WTC11 (cell line): ENCODE measurements around the gene GNPDA2. TPM values are rescaled to one million over a fixed set of nuclear protein-coding genes. Genes with fewer than 3 reads are reported as not detected.

Experiments
- ATAC-seq: fragments of 200-7000 bp; cut with Tn5 transposase; 2 replicates; pipeline ENCODE4 v1.10.0; 2021; ENCODE audit warnings: mild to moderate bottlenecking, moderate library complexity
- CTCF ChIA-PET: fragments of 300-600 bp; sonication (Branson Sonifier 250); formaldehyde crosslinking; loops from one replicate; lab custom pipeline; 2021; ENCODE audit warnings: antibody characterized with exemption; lab: Charles Lee
- POLR2A ChIA-PET: fragments of 350-600 bp; sonication (Branson Sonifier 250); formaldehyde crosslinking; loops from one replicate; lab custom pipeline; 2021; ENCODE audit warnings: antibody characterized with exemption; lab: Charles Lee
- DNase-seq: peaks from one replicate; pipeline ENCODE4 v3.0.0; 2021; ENCODE audit warnings: low spot score
- H3K27ac Mint-ChIP-seq: 2 replicates; pipeline ENCODE4 v1.8.0; 2021; ENCODE audit warnings: mixed read lengths
- H3K27me3 Mint-ChIP-seq: 2 replicates; pipeline ENCODE4 v1.8.0; 2021; ENCODE audit warnings: low read depth, mild to moderate bottlenecking, moderate library complexity, mixed read lengths
- H3K36me3 Mint-ChIP-seq: 2 replicates; pipeline ENCODE4 v1.8.0; 2021; ENCODE audit warnings: mixed read lengths
- H3K4me1 Mint-ChIP-seq: 2 replicates; pipeline ENCODE4 v1.8.0; 2022; ENCODE audit warnings: mixed read lengths
- H3K4me3 Mint-ChIP-seq: 2 replicates; pipeline ENCODE4 v1.8.0; 2021; ENCODE audit warnings: mild to moderate bottlenecking, moderate library complexity, mixed read lengths
- H3K9me3 Mint-ChIP-seq: 2 replicates; pipeline ENCODE4 v1.8.0; 2021; ENCODE audit warnings: mixed read lengths
- ATF2 ChIP-seq: sonication (generic); formaldehyde crosslinking; IDR thresholded peaks from 2 replicates; pipeline ENCODE4 v1.8.1; 2022; ENCODE audit warnings: low read depth, missing genetic modification reagents, borderline replicate concordance
- ATF6 ChIP-seq: sonication (generic); formaldehyde crosslinking; IDR thresholded peaks from 2 replicates; pipeline ENCODE4 v1.8.1; 2023; ENCODE audit warnings: mild to moderate bottlenecking, missing genetic modification reagents
- CREM ChIP-seq: sonication (generic); formaldehyde crosslinking; IDR thresholded peaks from 2 replicates; pipeline ENCODE4 v1.8.1; 2022; ENCODE audit warnings: mild to moderate bottlenecking, missing genetic modification reagents, moderate library complexity
- EMX1 ChIP-seq: fragments of 250-450 bp; sonication (Bioruptor Pico); IDR thresholded peaks from 2 replicates; pipeline ENCODE4 v1.8.0; 2021; ENCODE audit warnings: mild to moderate bottlenecking
- ETV6 ChIP-seq: sonication (generic); formaldehyde crosslinking; IDR thresholded peaks from 2 replicates; pipeline ENCODE4 v1.8.1; 2022; ENCODE audit warnings: mild to moderate bottlenecking, missing genetic modification reagents
- FOXJ3 ChIP-seq: sonication (generic); formaldehyde crosslinking; IDR thresholded peaks from 2 replicates; pipeline ENCODE4 v1.9.0; 2021; ENCODE audit warnings: missing genetic modification reagents, mild to moderate bottlenecking, borderline replicate concordance
- HMGA2 ChIP-seq: fragments of 250-450 bp; sonication (Bioruptor Pico); IDR thresholded peaks from 2 replicates; pipeline ENCODE4 v1.4.0; 2021; ENCODE audit warnings: mild to moderate bottlenecking, moderate library complexity
- MXD4 ChIP-seq: fragments of 250-450 bp; sonication (Bioruptor Pico); IDR thresholded peaks from 2 replicates; pipeline ENCODE4 v1.8.0; 2021; ENCODE audit warnings: mild to moderate bottlenecking, moderate library complexity, borderline replicate concordance
- MYBL2 ChIP-seq: sonication (generic); formaldehyde crosslinking; IDR thresholded peaks from 2 replicates; pipeline ENCODE4 v1.8.1; 2023; ENCODE audit warnings: mild to moderate bottlenecking, moderate library complexity, missing genetic modification reagents
- NFE2L1 ChIP-seq: sonication (generic); formaldehyde crosslinking; IDR thresholded peaks from 2 replicates; pipeline ENCODE4 v1.8.1; 2023; ENCODE audit warnings: missing genetic modification reagents
- NR1H2 ChIP-seq: sonication (generic); formaldehyde crosslinking; IDR thresholded peaks from 2 replicates; pipeline ENCODE4 v1.9.0; 2021; ENCODE audit warnings: mild to moderate bottlenecking, moderate library complexity, missing genetic modification reagents
- NR3C1 ChIP-seq: sonication (generic); formaldehyde crosslinking; conservative IDR thresholded peaks from 2 replicates; pipeline ENCODE4 v1.8.1; 2023; ENCODE audit warnings: low read depth, mild to moderate bottlenecking, missing genetic modification reagents
- SMAD3 ChIP-seq: sonication (generic); formaldehyde crosslinking; IDR thresholded peaks from 2 replicates; pipeline ENCODE4 v1.8.0; 2022; ENCODE audit warnings: missing genetic modification reagents, mild to moderate bottlenecking, borderline replicate concordance
- TP53 ChIP-seq: sonication (generic); formaldehyde crosslinking; IDR thresholded peaks from 2 replicates; pipeline ENCODE4 v1.8.1; 2023; ENCODE audit warnings: mild to moderate bottlenecking, missing genetic modification reagents
- ZNF121 ChIP-seq: sonication (generic); formaldehyde crosslinking; IDR thresholded peaks from 2 replicates; pipeline ENCODE4 v1.8.0; 2023; ENCODE audit warnings: missing genetic modification reagents
- ZNF219 ChIP-seq: sonication (generic); formaldehyde crosslinking; IDR thresholded peaks from 2 replicates; pipeline ENCODE4 v1.8.0; 2023; ENCODE audit warnings: missing genetic modification reagents, mild to moderate bottlenecking, borderline replicate concordance
- ZNF671 ChIP-seq: fragments of 250-450 bp; sonication (Bioruptor Pico); IDR thresholded peaks from 2 replicates; pipeline ENCODE4 v1.8.0; 2021; ENCODE audit warnings: mild to moderate bottlenecking
- total RNA-seq: library from RNA; stranded (reverse); gene quantifications from 3 replicates; pipeline ENCODE4 v1.2.3, GENCODE V29; 2021
- TF ChIP-seq, protein P1 (sequence below): sonication (generic); formaldehyde crosslinking; IDR thresholded peaks from 2 replicates; pipeline ENCODE4 v1.8.0; 2023; ENCODE audit warnings: missing genetic modification reagents, mild to moderate bottlenecking, borderline replicate concordance
- TF ChIP-seq, protein P2 (sequence below): sonication (generic); formaldehyde crosslinking; IDR thresholded peaks from 2 replicates; pipeline ENCODE4 v1.8.1; 2023; ENCODE audit warnings: mild to moderate bottlenecking, moderate library complexity, missing genetic modification reagents
- TF ChIP-seq, protein P3 (sequence below): sonication (generic); formaldehyde crosslinking; IDR thresholded peaks from 2 replicates; pipeline ENCODE4 v1.8.1; 2023; ENCODE audit warnings: mild to moderate bottlenecking, missing genetic modification reagents, moderate library complexity

Gene GNPDA2
- total RNA-seq, 1 experiment from 2014 or later = 4.9 TPM

DNA sequence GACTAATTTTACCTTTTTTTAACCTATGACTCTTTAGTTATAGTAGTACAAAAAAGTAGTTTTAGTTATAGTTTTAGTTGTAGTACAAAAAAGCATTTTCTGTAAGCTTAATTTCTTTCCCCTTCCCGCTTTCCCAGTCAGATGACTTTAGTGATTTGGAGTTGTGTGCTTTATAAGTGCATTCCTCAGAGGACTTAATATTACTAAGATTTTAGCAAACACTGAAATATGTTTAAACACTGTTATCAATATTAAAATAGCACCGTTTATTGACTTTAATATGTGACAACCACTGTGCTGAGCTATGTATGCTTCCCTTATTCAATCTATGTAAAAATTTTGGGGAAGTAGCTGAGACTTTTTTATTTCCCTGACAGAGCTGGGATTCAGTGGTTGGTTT lies 25.3 kb downstream of the GNPDA2 start:
- TF ChIP-seq MYBL2 (CRISPR knock-in tag) = no peak
- no peak for TF ChIP-seq TP53 (CRISPR knock-in tag)
- TF ChIP-seq NR1H2 (CRISPR knock-in tag) = no peak
- TF ChIP-seq ETV6 (CRISPR knock-in tag) = no peak
- no peak for TF ChIP-seq EMX1
- TF ChIP-seq, protein P1, sequence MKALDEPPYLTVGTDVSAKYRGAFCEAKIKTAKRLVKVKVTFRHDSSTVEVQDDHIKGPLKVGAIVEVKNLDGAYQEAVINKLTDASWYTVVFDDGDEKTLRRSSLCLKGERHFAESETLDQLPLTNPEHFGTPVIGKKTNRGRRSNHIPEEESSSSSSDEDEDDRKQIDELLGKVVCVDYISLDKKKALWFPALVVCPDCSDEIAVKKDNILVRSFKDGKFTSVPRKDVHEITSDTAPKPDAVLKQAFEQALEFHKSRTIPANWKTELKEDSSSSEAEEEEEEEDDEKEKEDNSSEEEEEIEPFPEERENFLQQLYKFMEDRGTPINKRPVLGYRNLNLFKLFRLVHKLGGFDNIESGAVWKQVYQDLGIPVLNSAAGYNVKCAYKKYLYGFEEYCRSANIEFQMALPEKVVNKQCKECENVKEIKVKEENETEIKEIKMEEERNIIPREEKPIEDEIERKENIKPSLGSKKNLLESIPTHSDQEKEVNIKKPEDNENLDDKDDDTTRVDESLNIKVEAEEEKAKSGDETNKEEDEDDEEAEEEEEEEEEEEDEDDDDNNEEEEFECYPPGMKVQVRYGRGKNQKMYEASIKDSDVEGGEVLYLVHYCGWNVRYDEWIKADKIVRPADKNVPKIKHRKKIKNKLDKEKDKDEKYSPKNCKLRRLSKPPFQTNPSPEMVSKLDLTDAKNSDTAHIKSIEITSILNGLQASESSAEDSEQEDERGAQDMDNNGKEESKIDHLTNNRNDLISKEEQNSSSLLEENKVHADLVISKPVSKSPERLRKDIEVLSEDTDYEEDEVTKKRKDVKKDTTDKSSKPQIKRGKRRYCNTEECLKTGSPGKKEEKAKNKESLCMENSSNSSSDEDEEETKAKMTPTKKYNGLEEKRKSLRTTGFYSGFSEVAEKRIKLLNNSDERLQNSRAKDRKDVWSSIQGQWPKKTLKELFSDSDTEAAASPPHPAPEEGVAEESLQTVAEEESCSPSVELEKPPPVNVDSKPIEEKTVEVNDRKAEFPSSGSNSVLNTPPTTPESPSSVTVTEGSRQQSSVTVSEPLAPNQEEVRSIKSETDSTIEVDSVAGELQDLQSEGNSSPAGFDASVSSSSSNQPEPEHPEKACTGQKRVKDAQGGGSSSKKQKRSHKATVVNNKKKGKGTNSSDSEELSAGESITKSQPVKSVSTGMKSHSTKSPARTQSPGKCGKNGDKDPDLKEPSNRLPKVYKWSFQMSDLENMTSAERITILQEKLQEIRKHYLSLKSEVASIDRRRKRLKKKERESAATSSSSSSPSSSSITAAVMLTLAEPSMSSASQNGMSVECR (CRISPR knock-in tag) = no peak
- no peak for TF ChIP-seq ZNF121 (CRISPR knock-in tag)
- no peak for TF ChIP-seq ZNF219 (CRISPR knock-in tag)
- no peak for TF ChIP-seq NFE2L1 (CRISPR knock-in tag)
- TF ChIP-seq, protein P2, sequence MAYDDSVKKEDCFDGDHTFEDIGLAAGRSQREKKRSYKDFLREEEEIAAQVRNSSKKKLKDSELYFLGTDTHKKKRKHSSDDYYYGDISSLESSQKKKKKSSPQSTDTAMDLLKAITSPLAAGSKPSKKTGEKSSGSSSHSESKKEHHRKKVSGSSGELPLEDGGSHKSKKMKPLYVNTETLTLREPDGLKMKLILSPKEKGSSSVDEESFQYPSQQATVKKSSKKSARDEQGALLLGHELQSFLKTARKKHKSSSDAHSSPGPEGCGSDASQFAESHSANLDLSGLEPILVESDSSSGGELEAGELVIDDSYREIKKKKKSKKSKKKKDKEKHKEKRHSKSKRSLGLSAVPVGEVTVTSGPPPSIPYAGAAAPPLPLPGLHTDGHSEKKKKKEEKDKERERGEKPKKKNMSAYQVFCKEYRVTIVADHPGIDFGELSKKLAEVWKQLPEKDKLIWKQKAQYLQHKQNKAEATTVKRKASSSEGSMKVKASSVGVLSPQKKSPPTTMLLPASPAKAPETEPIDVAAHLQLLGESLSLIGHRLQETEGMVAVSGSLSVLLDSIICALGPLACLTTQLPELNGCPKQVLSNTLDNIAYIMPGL = no peak
- no peak for TF ChIP-seq FOXJ3 (CRISPR knock-in tag)
- ChIA-PET POLR2A (interaction anchor here (1.5 kb wide), 1 partner anchor 23 kb away, joined by 3 read pairs; the partner anchor contains the start of gene GUF1), CTCF (no interaction called here)
- no peak for DNase-seq
- Mint-ChIP-seq H3K27ac (no peak overlapping the region), H3K4me1 (peaks cover 5% of the 10 kb centered on the region), H3K36me3 (peaks cover 46% of the 10 kb centered on the region), H3K4me3 (no peak overlapping the region), H3K27me3 (no peaks in the 10 kb centered on the region), H3K9me3 (no peaks in the 10 kb centered on the region)
- ATAC-seq = no peak

- no peak for TF ChIP-seq SMAD3 (CRISPR knock-in tag)
- no peak for TF ChIP-seq ATF2 (CRISPR knock-in tag)
- no peak for TF ChIP-seq NR3C1
- TF ChIP-seq, protein P3, sequence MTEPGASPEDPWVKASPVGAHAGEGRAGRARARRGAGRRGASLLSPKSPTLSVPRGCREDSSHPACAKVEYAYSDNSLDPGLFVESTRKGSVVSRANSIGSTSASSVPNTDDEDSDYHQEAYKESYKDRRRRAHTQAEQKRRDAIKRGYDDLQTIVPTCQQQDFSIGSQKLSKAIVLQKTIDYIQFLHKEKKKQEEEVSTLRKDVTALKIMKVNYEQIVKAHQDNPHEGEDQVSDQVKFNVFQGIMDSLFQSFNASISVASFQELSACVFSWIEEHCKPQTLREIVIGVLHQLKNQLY (CRISPR knock-in tag) = no peak
- no peak for TF ChIP-seq ZNF671
- TF ChIP-seq MXD4 (CRISPR knock-in tag) = no peak
- TF ChIP-seq HMGA2 (CRISPR knock-in tag) = no peak
- no peak for TF ChIP-seq ATF6 (CRISPR knock-in tag)
- no peak for TF ChIP-seq CREM (CRISPR knock-in tag)
- peaks cover 51% of the 10 kb centered on the region for H3K36me3 Mint-ChIP-seq
- no peaks in the 10 kb centered on the region for H3K9me3 Mint-ChIP-seq
- no peak overlapping the region for H3K4me3 Mint-ChIP-seq
- H3K27ac Mint-ChIP-seq = no peak overlapping the region
- ChIA-PET POLR2A (interaction anchor here (1.5 kb wide), 1 partner anchor 22 kb away, joined by 3 read pairs; the partner anchor contains the start of gene GUF1), CTCF (no interaction called here)
- H3K27me3 Mint-ChIP-seq = no peaks in the 10 kb centered on the region
- peaks cover 5% of the 10 kb centered on the region for H3K4me1 Mint-ChIP-seq
- ATAC-seq (no peak), DNase-seq (no peak)
Observed at GRCh38 chr4:44700427-44700826, 25.9 kb downstream of the GNPDA2 start.
